ENCODE measurements around the gene SORT1.

Gene SORT1

DNA sequence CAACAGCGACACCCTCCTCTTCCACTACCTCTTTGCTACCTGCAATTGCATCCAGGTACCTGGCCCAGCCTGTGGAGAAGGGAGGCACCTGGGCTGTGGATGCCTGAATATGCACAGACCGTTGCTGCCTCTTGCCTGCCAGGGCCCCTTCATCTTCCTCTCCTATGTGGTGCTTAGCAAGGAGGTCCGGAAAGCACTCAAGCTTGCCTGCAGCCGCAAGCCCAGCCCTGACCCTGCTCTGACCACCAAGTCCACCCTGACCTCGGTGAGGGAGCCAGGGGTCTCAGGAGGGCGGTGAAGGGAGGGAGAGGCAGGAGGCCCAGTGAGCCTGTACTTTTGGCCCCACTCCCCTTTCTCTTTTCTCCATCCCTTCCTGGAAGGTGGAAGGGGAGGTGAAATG lies 126.3 kb downstream of the SORT1 start:
- no peak for DNase-seq

DNA sequence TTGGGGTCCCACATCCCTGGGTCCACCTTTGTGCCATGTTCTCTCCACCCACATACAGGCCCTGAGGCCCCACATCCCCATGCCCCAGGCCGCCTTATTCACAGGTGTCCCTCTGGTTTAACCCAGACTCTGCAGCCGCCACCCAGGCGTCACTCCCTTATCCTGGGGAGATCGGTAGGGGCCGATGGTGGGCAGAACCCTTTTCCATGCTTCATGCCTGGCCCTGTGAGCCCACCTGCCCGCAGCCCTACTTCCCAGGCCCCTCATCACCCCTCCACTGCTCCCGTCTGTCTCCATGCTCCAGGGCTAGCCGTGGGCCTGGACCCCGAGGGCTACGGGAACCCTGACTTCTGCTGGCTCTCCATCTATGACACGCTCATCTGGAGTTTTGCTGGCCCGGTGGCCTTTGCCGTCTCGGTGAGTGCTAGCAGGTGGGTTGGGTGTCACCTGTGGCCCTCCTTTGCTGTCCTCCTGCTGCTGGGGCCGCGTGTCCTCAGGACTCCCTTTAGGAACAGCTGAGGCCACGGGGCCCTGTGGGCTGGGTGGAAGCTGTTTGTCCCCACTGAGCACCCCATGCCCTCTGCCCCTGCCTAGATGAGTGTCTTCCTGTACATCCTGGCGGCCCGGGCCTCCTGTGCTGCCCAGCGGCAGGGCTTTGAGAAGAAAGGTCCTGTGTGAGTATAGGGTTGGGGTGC lies 126.9 kb downstream of the SORT1 start:
- DNase-seq: no peak

DNA sequence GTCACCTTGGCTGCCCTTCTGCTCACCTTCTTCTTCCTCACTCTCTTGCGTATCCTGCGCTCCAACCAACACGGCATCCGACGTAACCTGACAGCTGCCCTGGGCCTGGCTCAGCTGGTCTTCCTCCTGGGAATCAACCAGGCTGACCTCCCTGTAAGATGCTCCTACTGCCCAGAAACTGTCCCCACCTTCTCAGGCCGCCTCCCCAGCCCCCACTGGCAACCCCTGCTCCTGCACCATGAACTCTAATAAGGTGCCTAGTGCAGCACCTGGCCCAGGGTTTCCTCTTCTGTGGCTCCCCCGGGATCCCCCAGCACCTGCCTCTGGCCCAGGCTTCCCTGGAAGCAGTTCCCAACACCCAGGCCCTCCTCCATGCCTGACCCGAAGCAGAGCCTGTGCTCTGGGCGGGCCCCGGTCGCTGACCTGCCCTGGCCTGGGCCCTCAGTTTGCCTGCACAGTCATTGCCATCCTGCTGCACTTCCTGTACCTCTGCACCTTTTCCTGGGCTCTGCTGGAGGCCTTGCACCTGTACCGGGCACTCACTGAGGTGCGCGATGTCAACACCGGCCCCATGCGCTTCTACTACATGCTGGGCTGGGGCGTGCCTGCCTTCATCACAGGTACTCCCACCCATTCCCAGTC lies 127.6 kb downstream of the SORT1 start:
- no peak for DNase-seq

GRCh38 chr1:109269212-109269980 lies 128.3 kb downstream of the SORT1 start:
- no peak for DNase-seq

DNA sequence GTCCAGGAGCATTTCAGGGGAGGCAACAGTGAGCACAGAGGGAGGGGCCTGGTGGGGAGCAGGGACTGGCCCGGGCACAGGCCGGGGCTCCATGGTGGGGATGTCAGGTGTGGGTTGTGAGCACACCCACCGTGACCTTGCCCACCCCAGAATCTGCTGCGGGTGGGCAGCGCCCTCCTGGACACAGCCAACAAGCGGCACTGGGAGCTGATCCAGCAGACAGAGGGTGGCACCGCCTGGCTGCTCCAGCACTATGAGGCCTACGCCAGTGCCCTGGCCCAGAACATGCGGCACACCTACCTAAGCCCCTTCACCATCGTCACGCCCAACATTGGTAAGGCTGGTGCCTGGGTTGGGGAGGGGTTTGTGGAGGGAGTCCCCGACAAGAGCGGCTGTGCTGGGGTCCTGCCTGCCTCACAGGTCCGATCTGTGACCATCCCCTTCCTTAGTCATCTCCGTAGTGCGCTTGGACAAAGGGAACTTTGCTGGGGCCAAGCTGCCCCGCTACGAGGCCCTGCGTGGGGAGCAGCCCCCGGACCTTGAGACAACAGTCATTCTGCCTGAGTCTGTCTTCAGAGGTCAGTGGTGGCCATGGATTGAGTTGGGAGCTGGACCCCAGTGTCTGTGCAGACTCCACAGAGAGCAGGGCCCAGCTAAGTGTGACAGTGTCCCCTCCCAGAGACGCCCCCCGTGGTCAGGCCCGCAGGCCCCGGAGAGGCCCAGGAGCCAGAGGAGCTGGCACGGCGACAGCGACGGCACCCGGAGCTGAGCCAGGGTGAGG lies 129.1 kb downstream of the SORT1 start:
- no peak for DNase-seq

GRCh38 chr1:109267743-109268300 lies 129.9 kb downstream of the SORT1 start:
- DNase-seq: no peak

- DNase-seq: no peak
Measured at GRCh38 chr1:109266965-109267364, 130.8 kb downstream of the SORT1 start.

GRCh38 chr1:109265741-109266330 lies 131.9 kb downstream of the SORT1 start:
- no peak for DNase-seq

GRCh38 chr1:109265016-109265415 lies 132.7 kb downstream of the SORT1 start:
- DNase-seq: no peak

GRCh38 chr1:109264379-109264755 lies 133.4 kb downstream of the SORT1 start:
- DNase-seq: no peak

- DNase-seq: peak; percentile 81
Measured at GRCh38 chr1:109263597-109264378, 133.9 kb downstream of the SORT1 start.

GRCh38 chr1:109263234-109263596 lies 134.5 kb downstream of the SORT1 start:
- DNase-seq: no peak

DNA sequence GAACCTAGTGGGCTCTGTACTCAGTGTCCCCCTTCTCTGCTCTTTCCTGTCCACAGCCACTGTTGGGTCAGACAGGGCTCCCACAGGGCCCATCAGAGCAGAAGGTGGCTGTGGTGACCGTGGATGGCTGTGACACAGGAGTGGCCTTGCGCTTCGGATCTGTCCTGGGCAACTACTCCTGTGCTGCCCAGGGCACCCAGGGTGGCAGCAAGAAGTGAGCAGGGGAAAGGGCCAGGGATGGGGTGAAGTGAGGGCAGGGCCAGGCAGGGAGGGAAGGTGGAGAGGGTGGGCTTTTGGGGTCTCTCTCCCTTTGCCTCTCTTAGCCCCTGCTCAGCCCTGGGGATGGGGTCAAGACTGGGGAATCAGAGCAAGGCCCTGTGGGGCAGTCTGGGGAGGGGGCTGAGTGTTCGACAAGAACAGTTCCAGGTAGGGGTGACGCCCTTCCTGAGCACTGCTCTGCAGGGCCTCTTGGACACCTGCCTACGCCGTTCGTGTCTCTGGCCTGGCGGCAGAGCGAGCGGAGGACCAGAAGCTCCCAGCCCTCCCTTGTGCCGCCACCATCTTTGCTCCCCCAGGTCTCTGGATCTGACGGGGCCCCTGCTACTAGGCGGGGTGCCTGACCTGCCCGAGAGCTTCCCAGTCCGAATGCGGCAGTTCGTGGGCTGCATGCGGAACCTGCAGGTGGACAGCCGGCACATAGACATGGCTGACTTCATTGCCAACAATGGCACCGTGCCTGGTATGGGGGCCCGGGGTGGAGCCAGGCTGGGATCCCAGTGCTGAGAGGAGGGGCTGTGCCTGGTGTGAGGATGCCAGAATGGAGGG lies 135.3 kb downstream of the SORT1 start:
- DNase-seq: no peak

- DNase-seq: no peak
Measured at GRCh38 chr1:109261578-109261977, 136.1 kb downstream of the SORT1 start.

- DNase-seq: no peak
Measured at GRCh38 chr1:109261006-109261405, 136.7 kb downstream of the SORT1 start.

GRCh38 chr1:109259674-109260557 lies 137.8 kb downstream of the SORT1 start:
- no peak for DNase-seq
